GM19455 (cell line): ENCODE measurements around the gene CEP68.
"Not testable (repeated sequence)": the region's sequence is repeated elsewhere in the genome, so short reads cannot be mapped to it uniquely, and the experiment has no call there.

Experiments
- ATAC-seq: cut with Tn5 transposase; IDR thresholded peaks from one replicate; pipeline ENCODE4 v1.9.1; 2021; ENCODE audit not compliant: unreplicated experiment

Gene CEP68

DNA sequence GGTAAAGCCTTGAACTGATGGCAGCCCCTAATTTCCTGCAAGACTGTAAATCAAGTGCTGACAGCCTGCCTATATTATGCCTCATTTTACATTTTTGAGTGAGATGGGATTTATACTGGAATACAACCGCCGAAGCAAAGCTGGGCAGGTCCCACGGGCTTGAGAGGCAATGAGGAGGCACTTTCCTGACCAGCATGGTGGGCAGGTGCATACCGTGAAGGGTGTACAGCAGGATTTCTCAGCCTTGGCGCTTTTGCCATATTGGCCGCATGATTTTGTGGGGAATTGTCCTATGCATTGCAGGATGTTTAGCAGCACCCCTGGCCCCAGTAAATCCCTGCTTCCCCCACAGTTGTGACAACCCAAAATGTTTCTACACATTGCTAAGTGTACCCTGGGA is 22.8 kb downstream of the CEP68 start:
- no peak for ATAC-seq

DNA sequence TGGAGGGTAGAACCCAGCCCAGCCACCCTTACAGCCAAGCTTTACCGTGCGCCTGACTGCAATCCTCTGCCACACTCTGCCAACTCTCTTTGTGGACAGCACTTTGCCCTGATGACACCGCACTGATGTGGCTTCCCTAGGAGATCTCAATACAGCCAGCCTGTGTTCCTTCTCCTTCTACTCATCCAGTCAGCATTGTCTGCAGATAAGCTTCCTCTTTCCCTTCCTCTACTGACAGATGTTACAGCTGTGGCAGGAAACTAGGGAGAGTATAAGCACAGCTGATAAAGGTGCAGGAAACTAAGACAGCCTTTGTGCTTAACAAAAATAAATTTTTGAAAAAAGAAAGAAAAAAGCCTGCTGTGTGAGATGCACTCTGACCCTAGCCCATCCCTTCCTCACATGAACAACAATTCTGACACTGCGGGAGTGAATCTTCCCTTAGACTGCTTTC is 25.0 kb downstream of the CEP68 start:
- ATAC-seq, result no peak

DNA sequence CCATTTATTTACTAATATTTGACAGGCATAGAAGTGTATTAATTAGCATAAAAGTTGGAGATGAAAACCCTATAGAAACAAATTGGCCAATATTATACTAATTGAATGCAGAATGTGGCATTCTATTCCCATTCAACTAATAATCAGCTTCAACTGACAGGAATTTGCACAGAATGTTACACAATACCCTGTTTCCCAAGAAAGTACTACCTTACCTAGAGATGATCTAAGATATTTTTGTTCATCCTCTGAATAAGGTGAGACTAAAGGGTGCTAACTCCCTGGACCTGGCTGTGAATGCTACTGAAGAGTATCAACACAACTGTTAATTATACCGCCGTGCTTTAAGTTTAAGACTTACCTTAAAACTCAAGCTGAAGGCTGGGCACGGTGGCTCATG is 28.9 kb downstream of the CEP68 start:
- no peak for ATAC-seq

DNA sequence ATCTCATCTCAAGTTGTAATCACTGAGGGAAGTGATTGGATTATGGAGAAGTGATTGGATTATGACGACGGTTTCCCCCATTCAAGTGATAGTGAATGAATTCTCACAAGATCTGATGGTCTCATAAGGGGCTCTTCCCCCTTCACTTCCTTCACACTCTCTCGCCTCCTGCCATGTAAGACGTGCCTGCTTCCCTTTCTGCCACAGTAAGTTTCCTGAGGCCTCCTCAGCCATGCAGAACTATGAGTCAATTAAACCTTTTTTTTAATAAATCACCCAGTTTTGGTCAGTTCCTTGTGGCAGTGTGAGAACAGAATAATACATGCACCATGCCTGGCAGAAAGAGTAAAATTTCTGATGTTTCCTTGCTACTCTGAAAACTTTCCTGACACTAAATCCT is 36.6 kb downstream of the CEP68 start:
- ATAC-seq, result no peak

DNA sequence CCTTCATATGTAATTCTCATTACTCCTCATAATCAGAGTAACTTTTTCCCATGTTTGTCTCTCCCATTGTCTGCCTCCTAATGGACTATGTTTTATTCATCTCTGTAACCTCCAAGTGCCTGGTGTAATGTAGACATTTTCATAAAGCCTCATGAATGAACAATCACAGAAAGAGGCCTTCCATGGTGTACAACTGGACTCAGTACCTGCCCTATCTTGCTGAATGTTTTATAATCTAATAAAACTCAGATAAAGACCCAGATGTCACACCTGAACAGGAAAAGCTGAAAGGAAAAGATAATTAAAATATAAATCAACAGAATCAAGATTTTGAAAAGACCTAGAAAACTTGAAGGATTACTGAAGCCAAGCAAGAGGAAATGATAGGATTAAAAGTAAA is 37.0 kb downstream of the CEP68 start:
- no peak for ATAC-seq

DNA sequence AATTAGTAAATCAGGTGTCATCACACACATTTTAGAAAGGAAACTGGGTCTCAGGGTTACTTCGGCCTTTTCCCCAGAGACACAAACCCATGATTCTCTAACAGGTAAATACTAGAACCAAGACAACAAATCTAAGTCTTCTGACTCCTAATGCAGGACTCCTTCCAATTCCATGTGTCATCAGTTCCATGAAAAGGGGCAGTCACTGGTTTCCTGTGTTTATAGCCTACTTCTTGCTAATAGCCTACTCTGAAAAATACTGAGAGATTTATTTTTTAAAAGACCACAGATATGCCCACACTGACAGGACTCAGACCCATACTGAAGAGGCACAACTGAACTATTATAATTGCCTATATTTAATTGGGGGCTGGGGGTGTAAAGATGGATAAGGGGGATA is 40.7 kb downstream of the CEP68 start:
- ATAC-seq, result no peak

DNA sequence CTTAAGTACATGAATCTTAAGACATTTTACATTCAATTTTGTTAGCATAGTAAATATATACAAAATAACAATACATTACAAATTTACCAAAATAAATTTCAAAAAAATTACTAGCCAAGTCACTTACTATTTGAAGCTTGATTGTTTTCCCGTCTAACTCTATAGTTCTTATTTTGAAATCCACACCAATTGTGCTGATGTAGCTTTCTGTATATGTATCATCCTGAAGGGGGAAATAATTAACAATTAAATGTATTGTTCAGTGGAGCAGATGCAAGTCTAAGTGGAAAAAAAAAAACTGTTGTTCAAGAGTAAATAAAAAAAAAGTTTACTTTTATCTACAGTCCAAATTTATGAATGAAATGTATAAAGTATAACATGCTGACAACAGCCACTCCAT is 41.6 kb downstream of the CEP68 start:
- ATAC-seq, result no peak

DNA sequence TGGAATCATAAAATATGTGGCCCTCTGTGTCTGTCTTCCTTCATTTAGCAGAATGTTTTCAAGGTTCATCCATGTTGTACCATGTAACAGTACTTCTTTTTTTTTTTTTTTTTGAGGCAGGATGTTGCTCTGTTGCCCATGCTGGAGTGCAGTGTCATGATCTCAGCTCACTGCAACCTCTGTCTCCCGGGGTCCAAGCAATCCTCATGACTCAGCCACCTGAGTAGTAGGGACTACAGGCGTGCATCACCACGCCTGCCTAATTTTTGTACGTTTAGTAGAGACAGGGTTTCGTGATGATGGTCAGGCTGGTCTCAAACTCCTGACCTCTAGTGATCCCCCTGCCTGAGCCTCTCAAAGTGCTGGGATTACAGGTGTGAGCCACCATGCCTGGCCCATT is 42.5 kb downstream of the CEP68 start:
- ATAC-seq, result no peak

DNA sequence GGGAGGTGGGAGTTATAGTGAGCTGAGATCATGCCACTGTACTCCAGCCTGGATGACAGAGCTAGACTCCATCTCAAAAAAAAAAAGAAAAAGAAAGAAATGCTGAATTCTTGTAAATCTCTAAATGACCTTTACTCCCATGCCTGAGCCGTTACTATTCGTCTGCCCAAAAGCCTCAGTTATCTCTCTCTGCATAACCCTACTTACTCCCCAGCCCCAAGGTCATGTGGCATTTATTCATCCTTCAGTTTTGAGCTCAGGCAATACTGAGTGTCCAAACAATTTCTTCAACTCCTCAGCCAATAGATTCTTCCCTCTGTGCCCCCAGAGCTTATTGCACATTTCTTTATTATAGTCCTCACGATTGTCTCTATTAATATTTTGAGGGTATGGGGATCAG is 44.9 kb downstream of the CEP68 start:
- ATAC-seq, result no peak

DNA sequence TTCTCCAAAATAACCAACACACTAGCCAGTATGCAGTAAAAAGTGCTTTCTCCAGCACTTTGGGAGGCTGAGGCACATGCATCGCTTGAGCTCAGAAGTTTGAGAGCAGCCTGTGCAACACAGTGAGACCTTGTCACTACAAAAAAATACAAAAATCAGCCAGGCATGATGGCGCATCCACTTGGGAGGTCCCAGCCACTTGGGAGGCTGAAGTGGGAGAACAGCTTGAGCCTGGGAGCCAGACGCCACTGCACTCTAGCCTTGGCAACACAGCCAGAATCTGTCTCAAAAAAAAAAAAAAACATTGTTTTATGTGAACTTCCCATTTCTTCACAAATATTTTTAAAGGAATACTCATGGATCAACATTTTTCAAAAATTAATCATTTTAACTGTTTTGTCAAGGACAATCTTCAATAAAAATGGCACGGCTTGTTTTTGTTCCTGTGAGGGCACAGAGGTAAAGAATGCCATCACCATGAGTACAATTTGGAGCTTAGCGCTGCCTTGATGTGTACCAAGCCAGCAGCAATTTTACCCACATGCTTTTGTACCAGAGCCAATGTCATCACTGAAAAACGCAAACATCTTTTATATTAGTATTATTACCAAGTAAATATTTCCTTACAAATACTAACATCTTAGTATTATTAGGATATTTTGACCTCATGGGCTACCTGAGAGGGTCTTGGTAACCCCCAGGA is 46.9 kb downstream of the CEP68 start:
- ATAC-seq, result no peak

DNA sequence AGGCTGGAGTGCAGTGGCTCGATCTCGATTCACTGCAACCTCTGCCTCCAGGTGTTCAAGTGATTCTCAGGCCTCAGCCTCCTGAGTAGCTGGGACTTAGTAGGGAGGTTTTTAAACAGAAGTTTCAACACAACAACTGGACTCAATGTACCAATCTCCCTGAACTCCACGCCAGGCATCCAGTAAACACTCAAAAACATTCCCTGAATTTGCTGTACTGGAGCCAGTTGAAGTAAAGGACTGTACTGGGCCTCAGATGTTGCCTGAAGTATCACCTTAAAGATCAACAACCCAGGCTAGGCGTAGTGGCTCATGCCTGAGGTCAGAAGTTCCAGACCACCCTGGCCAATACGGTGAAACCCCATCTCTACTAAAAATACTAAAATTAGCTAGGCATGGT is 51.3 kb downstream of the CEP68 start:
- no peak for ATAC-seq

DNA sequence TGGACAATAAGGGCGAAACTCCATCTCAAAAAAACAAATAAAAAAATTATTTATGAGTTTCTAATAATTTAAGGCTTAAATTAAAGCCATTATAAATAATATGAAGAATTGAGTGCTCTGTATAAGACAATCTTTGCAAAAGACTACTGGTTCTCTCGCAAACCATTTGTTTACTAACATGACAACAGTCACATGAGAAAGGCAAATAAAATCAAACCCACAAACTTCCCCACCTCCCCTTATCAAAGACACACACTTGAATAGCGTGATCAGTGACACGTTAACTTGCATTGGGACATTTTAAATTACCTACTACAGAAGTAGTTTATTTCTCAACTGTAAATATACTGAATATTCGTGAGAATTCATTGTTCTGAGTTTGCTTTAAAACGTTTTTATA is 52.6 kb downstream of the CEP68 start:
- ATAC-seq, result no peak

DNA sequence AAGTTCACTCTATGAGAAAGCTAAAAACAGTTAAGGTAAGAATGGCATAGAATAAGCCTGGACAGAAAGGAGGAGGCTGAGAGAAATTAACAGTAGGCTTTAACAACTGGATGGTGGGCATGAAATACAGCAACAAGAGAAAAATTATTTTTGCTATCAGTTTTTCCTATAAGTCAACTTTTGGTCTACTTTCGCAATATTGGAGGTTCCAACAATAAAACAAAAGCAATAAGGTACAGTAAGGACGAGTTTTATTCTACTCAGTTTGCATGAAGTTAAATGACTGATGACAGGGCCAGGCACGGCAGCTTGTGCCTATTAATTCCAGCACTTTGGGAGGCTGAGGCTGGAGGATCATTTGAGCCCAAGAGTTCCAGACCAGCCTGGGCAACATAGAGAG is 56.4 kb downstream of the CEP68 start:
- ATAC-seq, result no peak

DNA sequence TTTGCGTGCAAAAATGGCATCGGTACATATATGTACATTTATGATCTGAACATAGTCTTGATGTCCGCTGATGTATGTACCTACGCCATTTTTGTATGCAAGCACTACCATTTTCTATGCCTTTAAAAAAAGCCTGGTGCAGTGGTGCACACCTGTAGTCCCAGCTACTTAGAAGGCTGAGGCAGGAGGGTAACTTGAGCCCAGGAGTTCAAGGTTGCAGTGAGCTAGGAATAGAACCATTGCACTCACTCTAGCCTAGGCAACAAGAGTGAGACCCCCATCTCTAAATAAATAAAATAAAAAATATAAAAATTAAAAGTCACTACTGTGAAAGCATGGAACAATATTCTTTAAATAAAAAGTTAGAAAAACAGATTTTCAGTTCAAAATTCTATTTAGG is 57.0 kb downstream of the CEP68 start:
- ATAC-seq, result no peak

DNA sequence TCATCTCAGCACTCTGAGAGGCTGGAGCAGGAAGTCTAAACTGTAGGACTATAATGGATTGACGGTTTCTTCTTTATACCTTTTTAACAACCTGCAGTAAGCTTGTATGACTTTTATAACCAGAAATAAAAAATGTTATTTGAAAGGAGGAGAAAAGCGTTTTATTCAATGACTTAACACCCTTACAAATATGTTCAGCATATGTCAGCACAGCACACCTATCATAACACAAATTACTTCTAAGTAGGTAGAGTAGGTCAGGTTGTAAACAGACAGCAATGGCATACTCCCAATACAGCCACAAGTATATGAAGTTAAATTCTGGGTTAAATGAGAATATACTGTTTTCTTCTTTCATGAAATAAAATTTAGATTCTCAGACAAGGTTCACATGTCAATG is 57.6 kb downstream of the CEP68 start:
- ATAC-seq, result no peak

DNA sequence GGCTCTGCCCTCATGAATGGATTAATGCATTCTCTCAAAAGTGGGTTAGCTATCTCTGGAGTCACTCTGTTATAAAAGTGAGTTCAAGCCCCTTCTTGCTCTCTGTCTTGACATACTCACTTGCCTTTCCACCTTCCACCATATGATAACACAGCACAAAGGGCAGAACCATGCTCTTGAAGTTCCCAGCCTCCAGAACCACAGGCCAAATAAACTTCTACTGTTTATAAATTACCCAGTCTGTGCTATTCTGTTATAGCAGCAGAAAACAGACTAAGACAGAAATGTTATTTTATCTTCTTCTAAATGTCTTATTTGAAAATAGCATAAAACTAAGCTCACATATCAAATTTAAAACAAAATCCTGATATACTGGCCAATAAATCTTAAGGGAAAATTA is 58.7 kb downstream of the CEP68 start:
- ATAC-seq, result no peak

DNA sequence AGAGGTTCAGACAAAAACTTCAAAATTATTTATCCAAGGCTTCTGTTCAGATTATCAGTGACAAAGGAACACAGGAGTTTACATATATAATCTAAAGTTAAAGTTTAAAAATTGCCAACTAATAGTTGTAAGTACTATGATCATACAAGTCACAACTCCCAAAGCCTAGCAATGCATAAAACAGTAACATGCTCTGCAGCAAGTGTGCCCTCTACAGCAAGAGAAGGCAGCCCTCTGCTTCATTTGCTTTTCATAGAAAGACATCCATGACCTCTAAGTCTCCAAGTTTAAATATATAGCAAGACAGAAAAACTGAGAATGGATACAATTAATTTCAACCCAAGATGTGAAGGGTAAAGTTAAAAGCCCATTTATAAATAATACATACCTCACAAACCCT is 60.4 kb downstream of the CEP68 start:
- ATAC-seq, result no peak

DNA sequence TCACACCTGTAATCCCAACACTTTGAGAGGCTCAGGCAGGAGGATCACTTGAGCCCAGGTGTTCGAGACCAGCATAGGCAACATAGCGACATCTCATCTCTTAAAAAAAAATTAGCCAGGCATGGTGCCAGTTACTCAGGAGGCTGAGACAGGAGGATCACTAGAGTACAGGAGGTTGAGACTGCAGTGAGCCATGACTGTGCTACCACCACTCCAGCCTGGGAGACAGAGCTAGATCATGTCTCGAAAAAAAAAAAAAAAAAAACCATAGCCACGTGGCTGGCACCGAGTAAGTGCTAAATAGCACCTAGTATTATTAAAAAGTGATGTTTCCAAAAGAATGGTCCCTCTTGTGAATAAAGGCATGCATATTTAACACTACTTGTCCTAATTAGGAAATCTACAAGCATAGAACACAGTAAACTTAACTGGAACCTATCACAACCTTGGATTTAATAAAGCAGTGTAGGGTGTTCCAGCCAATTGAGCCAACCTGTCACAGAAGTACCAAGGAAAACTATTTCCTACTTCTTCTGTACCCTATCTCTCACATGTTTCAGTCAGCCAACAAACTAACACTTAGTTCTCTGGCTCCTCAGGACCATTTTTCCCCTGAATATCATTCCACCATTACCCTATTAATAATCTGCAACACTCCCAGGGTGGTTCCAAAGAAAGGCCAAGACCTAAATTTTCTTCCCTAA is 64.9 kb downstream of the CEP68 start:
- ATAC-seq, result no peak

DNA sequence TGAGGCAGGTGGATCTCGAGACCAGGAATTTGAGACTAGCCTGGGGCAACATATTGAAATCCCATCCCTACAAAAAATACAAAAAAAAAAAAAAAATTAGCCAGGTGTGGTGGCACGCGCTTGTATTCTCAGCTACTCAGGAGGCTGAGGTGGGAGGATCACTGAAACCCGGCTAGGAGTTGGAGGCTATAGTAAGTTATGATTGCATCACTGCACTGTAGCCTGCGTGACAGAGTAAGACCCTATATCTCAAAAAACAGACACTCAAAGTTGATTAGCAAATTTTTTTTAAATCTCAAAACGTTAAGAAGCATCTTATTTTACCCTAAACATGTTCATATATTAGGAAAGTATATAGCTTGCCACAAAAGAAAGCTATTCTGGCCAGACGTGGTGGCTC is 66.1 kb downstream of the CEP68 start:
- ATAC-seq, result no peak

DNA sequence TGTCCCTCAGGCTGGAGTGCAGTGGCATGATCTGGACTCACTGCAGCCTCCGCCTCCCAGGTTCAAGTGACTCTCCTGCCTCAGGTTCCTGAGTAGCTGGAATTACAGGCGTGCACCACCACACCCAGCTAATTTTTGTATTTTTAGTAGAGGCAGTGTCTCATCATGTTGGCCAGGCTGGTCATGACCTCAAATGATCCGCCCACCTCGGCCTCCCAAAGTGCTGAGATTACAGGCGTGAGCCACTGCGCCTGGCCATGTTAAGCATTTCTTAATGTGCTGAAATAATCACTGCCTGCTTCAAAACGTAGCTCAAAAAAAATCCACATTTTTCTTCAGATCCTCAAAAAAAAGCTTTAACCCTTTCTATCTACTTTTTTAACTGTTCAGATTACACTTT is 69.2 kb downstream of the CEP68 start:
- ATAC-seq, result not testable (repeated sequence)

DNA sequence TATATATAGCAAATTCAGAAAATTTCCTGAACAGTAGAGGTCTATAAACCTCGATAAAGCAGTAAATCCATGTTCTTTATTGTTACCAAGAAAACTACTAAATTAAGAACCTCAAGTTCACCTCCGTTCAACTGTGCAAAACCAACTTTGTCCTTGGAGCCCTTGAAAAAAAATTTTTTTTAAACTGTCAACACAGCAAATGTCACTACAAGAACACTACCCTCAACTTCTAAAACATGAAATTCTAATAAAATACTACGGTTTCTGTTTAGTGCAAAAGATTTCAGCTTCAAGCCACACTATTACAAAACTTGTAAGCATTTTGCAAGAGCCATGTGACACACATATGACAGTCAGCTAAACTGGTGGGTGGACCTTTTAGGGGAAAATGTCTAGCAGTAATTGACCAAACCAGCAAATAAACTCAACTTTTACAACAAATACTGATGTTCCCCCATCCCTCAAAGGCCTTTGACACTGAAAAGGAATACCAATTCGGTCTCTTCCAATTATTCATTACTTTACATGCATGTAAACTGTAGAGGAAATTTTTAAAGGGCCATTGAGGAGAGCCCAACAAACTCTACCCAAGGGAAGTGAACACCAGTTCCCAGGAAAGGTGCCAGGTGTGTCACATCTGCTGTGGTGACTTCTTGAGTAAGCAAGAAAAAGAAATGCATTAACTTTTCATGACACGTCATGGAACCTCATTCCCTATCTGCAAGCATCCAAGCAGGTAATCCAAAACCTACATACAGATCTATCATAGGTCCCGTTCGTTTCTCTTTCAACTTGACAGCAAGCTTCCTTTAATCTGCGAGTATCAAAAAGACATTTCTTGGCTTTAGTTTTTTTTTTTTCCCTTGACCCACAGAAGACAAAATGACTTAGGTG is 72.3 kb downstream of the CEP68 start:
- ATAC-seq, result no peak

DNA sequence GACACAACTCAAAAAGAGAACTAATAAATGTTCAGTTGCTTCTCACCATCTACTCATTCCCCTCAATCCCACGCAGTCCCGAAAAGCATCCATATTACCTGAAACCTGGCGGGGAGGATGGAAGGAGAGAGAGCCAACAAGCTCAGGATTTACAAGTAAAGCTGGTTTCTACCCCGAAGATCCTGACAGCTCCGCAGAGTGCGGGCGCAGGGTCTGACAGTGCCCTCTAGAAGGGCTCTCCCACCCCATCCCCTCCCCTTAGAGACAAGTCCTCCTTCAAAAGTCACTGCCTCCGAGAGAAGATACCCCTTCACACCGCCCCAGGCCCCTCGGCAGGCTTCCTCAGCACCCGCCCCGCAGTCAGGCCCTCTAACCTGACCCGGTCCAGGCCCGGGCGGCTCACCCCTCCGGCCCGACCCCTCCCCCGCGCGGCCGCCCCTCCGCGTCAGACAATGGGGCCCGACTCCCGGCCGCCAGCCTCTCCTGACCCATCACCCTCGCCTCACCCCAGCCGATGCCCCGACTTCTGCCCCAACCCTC is 73.1 kb downstream of the CEP68 start:
- ATAC-seq, result peak; percentile 7
